ENCODE results near the gene ANO2.
"Not testable (repeated sequence)": the region's sequence is repeated elsewhere in the genome, so short reads cannot be mapped to it uniquely, and the experiment has no call there.

The ANO2 gene

DNA sequence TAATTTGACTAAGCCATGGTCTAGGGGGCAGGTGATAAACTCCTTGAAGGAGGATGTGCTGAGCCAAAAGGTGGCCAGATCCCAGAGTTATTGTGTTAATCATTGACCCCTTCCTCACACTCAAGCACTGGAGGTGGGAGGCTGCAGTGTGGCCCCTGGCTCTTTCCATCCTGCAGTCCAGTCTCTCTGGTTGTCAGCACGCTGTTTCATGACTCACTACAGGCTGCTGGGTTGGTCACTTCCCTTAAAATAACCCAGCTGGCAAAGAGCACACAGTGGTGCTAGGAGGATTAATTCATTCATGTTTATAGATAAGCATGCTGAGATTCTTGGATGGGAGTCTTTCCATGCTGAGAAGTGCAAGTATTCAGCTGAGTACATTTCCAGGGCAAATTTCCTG is 228.9 kb downstream of the ANO2 start:
- no peak for DNase-seq

- no peak for DNase-seq
Observed at GRCh38 chr12:5715021-5715420, 230.0 kb downstream of the ANO2 start.

DNA sequence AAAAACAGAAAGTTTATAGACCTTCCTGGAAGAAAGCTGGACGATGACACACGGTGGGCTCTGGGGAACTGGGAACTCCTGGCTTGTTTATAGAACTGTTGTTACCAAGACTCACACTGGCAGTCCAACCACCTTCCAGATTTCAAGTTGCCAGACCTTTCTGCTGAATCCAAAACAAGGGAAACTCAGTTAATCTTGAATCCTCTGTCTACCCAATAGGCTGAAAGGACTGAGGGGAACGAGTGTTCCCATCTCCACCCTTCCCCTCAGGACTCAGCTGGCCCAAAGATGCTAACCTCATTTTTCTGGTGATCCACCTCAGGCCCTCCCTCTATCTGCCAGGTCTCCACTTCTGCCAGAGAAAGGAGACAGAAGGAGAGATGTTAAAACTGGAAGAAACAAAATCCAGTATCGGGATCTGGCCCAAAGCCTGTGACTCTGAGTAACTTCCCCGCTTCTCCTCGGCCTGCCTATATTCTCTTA is 231.4 kb downstream of the ANO2 start:
- DNase-seq: no peak

DNA sequence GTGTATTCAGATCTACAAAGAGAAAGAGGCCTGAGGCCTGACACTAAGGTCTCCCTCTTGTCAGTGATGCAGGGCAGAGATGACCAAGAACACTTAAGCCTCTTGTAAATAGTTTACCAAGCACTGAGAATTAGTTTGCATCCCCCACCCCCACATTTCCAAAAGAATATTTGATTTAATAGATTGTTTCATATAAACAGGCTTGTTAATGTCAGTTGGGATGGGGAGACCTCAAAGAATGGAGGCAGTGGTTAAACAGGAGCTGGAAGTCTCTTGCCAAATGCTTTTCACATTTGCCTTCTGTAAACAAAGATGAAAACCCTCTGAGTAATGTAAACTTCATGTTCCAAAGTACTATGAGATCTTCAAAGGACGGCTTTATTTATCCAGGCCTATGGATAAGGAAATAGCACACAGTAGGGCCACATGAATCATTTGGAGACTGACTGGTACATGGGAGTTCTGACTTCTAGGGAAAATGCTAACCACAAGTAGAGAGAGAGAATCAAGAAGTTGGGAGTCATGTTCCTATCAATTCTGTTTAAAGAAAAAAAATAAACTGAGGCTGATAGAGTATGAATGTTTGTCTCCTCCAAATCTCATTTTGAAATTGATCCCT is 234.7 kb downstream of the ANO2 start:
- DNase-seq: no peak

GRCh38 chr12:5708371-5708770 is 236.7 kb downstream of the ANO2 start:
- no peak for DNase-seq

DNA sequence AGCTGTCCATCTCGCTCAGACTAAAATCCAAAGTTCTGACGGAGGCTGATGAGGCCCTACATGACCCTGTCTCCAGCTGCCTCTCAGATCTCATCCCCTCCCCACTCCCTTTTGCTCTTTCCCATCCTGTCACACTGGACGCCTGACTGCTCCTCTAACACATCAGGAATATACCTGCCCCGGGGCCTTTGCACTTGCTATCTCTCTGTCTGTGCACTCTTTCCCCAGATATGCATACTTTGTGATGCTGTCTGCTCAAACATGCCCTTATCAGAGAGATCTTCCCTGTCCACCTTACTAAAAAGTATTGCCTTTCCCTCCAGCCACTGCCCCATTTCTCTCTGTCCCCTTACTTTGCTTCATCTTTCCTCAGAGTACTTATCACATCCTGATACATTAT is 238.8 kb downstream of the ANO2 start:
- DNase-seq: no peak

- DNase-seq: no peak
Observed at GRCh38 chr12:5705791-5706190, 239.3 kb downstream of the ANO2 start.

DNA sequence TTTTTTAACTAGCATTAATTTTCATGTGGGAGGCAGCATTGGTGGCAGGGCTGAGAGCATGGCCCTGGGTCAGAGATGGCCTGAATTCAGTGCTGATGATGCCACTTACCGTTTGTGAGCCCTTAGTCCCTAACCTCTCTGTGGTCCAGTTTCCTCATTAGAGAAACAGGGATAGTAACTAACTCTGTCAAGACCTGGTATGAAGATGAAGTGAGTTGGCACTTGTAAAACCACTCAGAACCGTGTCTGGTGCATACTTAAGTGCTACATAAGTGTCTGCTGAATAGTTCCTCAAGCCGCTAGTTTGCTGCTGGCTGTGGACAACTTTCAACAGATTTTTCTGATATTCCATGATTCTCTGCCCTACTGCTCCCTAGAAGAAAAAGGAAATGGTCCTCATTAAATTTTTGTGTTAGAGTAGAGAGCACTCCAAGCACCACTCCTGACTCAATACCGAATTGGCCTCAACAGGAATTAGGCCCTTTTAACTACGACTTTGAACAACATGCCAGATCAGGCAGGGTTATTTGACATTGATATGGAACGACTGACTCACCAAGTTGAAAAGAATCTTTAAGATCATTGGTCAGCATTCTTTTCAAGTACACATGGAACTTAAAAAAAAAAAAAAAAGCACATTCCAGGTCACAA is 250.2 kb downstream of the ANO2 start:
- DNase-seq: no peak

GRCh38 chr12:5692850-5693249 is 252.2 kb downstream of the ANO2 start:
- no peak for DNase-seq

DNA sequence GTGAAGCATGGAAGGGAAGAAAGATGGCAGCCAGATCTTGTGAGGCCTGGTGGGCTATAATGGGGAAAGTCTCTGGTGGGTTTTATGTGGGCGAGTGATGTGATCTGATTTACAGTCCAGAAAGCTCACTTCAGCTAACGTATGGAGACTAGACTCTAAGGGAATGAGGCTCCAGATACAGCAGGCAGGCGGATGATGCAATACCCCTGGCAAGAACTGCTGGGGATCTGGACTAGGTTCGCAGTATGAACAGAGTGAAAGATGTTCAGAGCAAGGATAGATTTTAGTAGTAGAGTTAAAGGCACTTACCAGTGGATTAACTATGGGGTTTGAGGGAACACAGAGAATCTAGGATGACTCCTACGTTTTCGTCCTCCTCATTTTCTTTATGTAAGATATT is 253.1 kb downstream of the ANO2 start:
- DNase-seq: no peak

GRCh38 chr12:5690240-5690639 is 254.8 kb downstream of the ANO2 start:
- DNase-seq: no peak

DNA sequence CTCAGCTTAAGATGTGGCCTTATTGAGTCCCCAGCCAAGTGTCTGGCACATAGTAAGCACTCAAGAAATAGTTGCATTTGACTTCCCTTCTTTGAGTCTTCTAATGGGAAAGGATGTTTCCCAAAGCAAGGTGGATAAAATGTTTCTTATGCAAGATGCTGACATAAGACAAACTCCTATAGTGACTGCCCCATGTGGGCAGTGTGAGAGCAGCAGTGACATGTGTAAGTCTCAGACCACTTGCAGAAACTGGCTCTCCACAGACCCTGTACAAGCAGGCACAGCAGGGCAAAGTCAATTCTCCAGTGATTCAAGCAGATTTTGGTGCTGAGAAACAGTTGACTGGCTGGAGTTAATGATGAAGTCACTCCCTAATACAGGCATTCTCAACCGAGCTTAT is 255.3 kb downstream of the ANO2 start:
- DNase-seq: no peak

GRCh38 chr12:5688226-5688625 is 256.8 kb downstream of the ANO2 start:
- DNase-seq: no peak

GRCh38 chr12:5685935-5686334 is 259.1 kb downstream of the ANO2 start:
- no peak for DNase-seq

DNA sequence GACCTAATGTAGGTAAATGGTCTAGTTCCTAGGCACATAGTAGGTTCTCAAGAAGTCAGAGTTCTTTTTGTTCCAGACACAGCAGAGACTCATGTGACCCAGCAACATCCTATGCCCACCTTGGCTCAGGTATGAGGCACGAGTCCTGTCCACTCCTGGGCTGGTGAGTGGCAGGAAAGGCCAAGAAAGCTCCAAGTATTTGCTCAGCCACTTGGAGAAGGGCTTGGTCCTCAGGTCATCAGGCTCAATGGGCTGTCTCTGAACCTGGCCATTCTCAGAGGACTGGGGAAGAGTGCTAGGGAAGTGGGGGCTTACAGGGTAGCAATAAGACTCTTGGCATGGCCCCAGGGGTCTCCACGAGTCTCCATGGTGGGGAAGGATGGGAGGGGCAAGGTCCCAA is 260.1 kb downstream of the ANO2 start:
- DNase-seq: no peak

DNA sequence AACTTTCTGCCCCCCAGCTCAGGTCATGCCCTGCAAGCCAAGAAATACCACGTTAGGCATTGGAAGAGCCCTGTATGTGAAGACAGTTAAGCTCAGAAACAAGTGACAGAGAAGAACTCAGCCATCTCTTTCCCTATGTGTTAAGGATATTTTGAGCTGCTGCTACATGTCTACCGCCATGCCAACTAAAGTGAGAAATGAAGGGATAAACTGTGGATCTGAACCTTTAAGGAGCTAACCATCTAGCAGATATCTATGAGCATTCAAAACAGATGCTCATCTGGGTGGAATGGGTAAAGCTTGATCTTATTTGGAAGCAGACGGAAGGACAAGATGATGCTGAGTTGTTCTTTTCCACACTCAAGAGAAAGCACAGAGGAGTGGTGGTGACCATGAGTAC is 262.5 kb downstream of the ANO2 start:
- DNase-seq: no peak

GRCh38 chr12:5678176-5678575 is 266.9 kb downstream of the ANO2 start:
- no peak for DNase-seq

GRCh38 chr12:5669624-5670023 is 275.4 kb downstream of the ANO2 start:
- not testable (repeated sequence) for DNase-seq

DNA sequence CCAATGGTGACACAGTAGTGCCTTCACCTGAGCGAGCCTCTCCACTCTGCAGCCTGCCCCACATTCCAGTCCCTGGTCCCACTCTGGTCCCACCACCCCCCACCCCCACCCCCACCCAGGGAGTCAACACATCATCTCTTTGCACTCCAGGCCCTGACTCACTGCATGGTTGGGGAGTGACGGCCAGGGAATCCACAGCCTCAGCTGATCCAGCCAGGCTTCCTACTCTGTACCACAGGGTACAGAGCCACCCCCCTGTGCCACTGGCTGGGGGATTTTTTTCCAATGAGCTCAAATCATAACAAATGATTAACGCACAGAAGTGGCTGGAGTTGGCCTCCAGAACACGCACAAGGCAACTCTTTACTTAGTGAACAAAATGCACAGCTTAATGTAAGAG is 279.4 kb downstream of the ANO2 start:
- DNase-seq: no peak

DNA sequence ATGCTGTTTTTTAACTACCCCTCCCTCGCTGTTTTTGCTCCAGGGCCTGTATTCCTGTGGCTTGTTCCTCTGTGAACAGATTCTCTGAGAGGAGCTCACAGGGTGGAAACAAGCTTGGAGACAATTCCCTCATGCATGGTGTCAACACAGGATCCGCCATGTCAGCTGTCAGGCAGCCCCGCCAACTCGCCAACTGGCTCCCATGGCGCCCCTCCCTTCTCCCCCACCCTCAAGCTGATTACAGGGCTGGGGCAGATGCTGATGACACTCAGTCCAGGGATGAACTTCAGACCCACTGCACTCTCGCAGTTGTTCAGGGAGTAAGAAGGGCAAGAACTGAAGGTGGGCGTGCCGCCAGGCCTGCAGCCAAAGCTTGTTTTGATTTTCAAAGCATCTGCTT is 283.2 kb downstream of the ANO2 start:
- DNase-seq: no peak

GRCh38 chr12:5660238-5660637 is 284.8 kb downstream of the ANO2 start:
- no peak for DNase-seq

DNA sequence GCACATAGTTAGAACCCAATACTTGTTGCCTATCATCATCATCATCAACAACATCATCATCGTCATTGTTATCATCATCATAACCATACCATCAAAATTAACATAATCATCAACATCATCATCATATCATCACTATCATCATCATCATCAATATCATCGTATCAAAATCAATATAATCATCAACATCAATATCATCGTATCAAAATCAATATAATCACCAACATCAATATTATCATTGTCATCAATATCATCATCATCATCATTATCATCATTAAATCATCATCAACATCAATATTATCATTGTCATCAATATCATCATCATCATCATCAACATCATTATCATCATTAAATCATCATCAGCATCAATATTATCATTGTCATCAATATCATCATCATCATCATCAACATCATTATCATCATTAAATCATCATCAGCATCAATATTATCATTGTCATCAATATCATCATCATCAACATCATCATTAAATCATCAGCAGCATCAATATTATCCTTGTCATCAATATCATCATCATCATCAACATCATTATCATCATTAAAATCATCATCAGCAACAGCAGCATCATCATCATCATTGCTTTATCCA is 286.6 kb downstream of the ANO2 start:
- DNase-seq: not testable (repeated sequence)

- no peak for DNase-seq
Observed at GRCh38 chr12:5656836-5657235, 288.2 kb downstream of the ANO2 start.

DNA sequence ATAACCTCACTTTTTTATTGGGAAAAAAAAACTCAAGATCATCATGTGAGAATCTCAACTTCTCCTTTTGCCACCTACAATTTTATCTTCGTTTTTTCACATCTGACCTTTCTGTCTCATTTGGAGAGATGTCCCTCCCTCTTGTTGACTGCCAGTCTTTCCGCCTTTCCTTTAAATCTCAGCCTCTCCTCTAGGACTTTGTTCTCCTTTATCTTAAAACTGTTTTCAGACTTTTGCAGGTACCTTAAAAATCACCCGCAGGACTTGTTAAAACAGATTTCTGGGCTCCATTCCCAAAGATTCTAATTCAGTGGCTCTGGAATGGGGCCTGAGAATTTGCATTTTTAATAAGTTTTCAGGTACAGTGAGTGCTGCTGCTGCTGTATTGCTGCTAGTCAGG is 289.9 kb downstream of the ANO2 start:
- DNase-seq: no peak

DNA sequence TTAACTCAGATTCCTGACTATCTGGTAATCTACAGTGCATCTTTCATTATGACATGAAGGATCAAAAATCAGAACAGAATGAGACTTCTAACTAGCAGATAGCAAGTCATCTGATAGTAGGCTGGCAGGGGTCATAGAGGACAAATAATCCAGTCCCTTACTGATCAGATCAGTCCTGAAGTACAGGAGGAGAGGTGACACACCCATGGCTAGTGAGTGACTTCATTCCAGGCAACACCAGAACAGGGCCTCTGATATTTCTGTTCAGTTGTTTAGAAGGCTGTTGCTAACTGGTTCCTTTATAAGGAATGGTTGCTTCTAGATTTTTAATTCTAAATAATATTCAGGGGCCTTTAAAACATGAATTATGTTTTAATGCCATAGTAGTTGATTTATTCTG is 291.0 kb downstream of the ANO2 start:
- no peak for DNase-seq

All from cortex of kidney (tissue), 1 donor.